ENCODE measurements around the gene GP2.

Gene GP2

DNA sequence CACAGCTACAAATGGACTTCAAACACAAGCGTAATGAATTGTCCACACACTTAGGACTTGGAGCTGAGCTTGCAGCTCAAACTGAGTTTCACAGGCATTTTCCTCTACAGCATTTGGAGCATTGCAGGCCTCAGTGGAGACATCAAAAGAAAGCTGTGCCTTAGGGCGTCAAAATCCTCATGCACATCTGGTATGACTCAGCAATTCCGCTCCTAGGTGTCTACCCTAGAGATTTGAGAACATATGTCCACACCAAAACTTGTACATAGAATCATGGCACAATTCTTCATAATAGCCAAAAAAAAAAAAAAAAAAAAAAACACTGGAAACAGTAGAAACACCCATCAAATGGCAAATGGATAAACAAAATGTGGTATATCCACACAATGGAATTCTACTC, 47.1 kb downstream of the GP2 start:
- no peaks in the 10 kb centered on the region for H3K79me2 ChIP-seq
- H3K4me1 ChIP-seq: no peaks in the 10 kb centered on the region
- no peak overlapping the region for H2AFZ ChIP-seq
- no peaks in the 10 kb centered on the region for H3K9me3 ChIP-seq (ENCODE audit: control insufficient read depth, low read length)
- no peaks in the 10 kb centered on the region for H3K36me3 ChIP-seq (ENCODE audit: control insufficient read depth, insufficient read depth, low read length)
- no peak overlapping the region for H3K4me3 ChIP-seq (ENCODE audit: low read depth, low read length)
- no peak overlapping the region for H3K27ac ChIP-seq
- H3K27me3 ChIP-seq (ENCODE audit: control insufficient read depth, insufficient read depth, low read length): no peaks in the 10 kb centered on the region
- TF ChIP-seq, protein P1, sequence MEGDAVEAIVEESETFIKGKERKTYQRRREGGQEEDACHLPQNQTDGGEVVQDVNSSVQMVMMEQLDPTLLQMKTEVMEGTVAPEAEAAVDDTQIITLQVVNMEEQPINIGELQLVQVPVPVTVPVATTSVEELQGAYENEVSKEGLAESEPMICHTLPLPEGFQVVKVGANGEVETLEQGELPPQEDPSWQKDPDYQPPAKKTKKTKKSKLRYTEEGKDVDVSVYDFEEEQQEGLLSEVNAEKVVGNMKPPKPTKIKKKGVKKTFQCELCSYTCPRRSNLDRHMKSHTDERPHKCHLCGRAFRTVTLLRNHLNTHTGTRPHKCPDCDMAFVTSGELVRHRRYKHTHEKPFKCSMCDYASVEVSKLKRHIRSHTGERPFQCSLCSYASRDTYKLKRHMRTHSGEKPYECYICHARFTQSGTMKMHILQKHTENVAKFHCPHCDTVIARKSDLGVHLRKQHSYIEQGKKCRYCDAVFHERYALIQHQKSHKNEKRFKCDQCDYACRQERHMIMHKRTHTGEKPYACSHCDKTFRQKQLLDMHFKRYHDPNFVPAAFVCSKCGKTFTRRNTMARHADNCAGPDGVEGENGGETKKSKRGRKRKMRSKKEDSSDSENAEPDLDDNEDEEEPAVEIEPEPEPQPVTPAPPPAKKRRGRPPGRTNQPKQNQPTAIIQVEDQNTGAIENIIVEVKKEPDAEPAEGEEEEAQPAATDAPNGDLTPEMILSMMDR (IDR thresholded peaks at IDR 0.05): no peak
- H3K9ac ChIP-seq: no peak overlapping the region
- H3K4me2 ChIP-seq (ENCODE audit: low read length): no peak overlapping the region

DNA sequence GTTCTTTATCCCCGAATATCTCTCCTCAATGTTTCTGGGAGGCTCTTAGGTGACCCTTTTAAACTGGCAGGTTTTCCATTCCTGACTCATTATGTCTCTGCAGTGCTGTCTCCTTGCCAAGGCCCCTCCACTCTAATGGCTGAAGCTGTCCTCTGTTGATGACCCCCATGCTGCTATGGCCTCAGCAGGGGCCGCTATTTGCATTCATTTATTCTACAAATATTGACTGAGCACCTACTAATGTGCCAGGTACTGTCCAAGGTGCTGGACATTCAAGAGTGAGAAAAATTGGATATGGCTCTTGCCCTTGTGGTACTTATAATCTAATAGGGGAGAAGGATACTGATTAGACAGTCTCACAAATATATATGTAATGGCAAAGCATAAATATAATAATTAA, 55.4 kb downstream of the GP2 start:
- TF ChIP-seq, protein P1 (IDR thresholded peaks at IDR 0.05): no peak

DNA sequence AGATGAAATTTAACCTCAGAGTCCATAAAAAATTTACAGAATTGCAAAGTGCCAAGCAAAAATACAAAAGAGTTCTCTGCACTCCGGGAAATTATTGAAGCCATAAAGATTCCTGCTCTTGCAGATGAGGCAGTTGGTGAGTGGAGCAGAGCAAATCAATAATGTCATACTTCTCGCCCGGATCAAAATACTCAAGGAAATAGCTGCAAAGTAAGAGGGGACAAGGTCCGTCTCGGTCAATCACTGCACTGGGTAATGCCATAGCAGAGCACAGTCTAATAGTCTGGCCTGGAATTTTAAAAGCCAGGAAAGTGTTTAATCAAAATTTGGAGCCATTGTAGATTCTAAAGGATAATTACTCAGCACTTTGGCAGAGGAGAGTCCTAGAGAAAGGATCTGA, 58.9 kb downstream of the GP2 start:
- H3K9me3 ChIP-seq (ENCODE audit: control insufficient read depth, low read length): no peaks in the 10 kb centered on the region
- H3K4me1 ChIP-seq: no peaks in the 10 kb centered on the region
- no peak overlapping the region for H3K4me2 ChIP-seq (ENCODE audit: low read length)
- H3K9ac ChIP-seq: no peak overlapping the region
- TF ChIP-seq, protein P1 (IDR thresholded peaks at IDR 0.05): no peak
- no peak overlapping the region for H3K4me3 ChIP-seq (ENCODE audit: low read depth, low read length)
- H3K27ac ChIP-seq: no peak overlapping the region
- H3K36me3 ChIP-seq (ENCODE audit: control insufficient read depth, insufficient read depth, low read length): no peaks in the 10 kb centered on the region
- no peaks in the 10 kb centered on the region for H3K27me3 ChIP-seq (ENCODE audit: control insufficient read depth, insufficient read depth, low read length)
- no peaks in the 10 kb centered on the region for H3K79me2 ChIP-seq
- H2AFZ ChIP-seq: no peak overlapping the region

More for the DNA sequence above, 55.4 kb downstream of the GP2 start:
- Histone ChIP-seq H3K27ac (no peak overlapping the region), H3K9me3 (ENCODE audit: control insufficient read depth, low read length) (no peaks in the 10 kb centered on the region), H3K27me3 (ENCODE audit: control insufficient read depth, insufficient read depth, low read length) (no peaks in the 10 kb centered on the region), H2AFZ (no peak overlapping the region), H3K79me2 (no peaks in the 10 kb centered on the region), H3K36me3 (ENCODE audit: control insufficient read depth, insufficient read depth, low read length) (no peaks in the 10 kb centered on the region), H3K4me2 (ENCODE audit: low read length) (no peak overlapping the region), H3K4me1 (no peaks in the 10 kb centered on the region), H3K4me3 (ENCODE audit: low read depth, low read length) (no peak overlapping the region), H3K9ac (no peak overlapping the region)

DNA sequence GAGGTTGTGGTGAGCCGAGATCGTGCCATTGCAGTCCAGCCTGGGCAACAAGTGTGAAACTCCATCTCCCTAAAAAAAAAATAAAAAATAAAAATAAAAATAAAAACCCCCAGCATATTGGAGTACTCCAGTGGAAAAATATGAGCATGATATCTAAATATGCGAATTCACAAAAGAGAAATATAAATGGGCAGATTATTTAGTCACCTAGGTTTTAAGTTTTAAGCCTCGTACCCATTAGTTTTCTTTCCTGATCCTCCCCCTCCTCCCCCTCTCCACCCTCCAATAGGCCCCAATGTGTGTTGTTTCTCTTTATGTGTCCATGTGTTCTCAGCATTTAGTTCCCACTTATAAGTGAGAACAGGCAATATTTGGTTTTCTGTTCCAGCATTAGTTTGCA, 62.3 kb downstream of the GP2 start:
- H3K79me2 ChIP-seq: no peaks in the 10 kb centered on the region
- no peaks in the 10 kb centered on the region for H3K4me1 ChIP-seq
- no peaks in the 10 kb centered on the region for H3K36me3 ChIP-seq (ENCODE audit: control insufficient read depth, insufficient read depth, low read length)
- no peaks in the 10 kb centered on the region for H3K9me3 ChIP-seq (ENCODE audit: control insufficient read depth, low read length)
- no peaks in the 10 kb centered on the region for H3K27me3 ChIP-seq (ENCODE audit: control insufficient read depth, insufficient read depth, low read length)
- no peak overlapping the region for H2AFZ ChIP-seq
- no peak overlapping the region for H3K9ac ChIP-seq
- no peak overlapping the region for H3K4me2 ChIP-seq (ENCODE audit: low read length)
- no peak overlapping the region for H3K4me3 ChIP-seq (ENCODE audit: low read depth, low read length)
- TF ChIP-seq, protein P1 (IDR thresholded peaks at IDR 0.05): no peak
- H3K27ac ChIP-seq: no peak overlapping the region

DNA sequence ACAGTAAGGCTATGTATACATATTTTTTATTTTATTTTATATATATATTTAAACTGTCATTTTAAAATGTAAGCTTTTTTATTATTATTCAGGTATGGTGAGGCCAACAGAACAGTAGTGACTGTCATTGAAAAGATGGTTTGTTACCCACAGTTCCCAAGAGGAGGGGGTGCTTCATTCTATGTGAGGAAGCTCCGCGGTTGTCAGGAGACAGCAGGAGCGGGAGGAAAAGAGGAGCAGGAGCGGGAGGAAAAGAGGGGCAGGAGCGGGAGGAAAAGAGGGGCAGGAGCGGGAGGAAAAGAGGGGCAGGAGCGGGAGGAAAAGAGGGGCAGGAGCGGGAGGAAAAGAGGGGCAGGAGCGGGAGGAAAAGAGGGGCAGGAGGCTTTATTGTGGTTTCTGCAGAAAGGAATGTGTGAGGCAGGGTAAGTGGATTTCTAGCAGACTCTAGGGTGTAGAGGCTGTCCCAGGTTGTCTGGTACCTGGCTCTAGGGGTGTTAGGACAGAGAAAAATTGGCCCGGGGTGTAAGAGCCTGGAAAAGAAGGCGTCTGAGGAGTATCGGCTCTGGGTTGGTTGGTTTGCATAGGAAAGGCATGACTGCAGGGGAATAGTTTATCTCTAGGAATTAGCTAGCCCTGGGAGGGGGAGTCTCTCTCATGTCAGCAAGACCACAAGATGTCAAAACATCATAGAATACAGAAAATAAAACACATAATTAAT, 64.0 kb downstream of the GP2 start:
- Histone ChIP-seq H3K36me3 (ENCODE audit: control insufficient read depth, insufficient read depth, low read length) (no peaks in the 10 kb centered on the region), H3K79me2 (no peaks in the 10 kb centered on the region), H2AFZ (no peak overlapping the region), H3K27me3 (ENCODE audit: control insufficient read depth, insufficient read depth, low read length) (no peaks in the 10 kb centered on the region), H3K9me3 (ENCODE audit: control insufficient read depth, low read length) (no peaks in the 10 kb centered on the region), H3K4me2 (ENCODE audit: low read length) (no peak overlapping the region), H3K27ac (no peak overlapping the region), H3K9ac (no peak overlapping the region), H3K4me3 (ENCODE audit: low read depth, low read length) (no peak overlapping the region), H3K4me1 (no peaks in the 10 kb centered on the region)
- TF ChIP-seq, protein P1 (IDR thresholded peaks at IDR 0.05): no peak
